Measurements from ENCODE around the gene PLPPR4.
"Not testable (repeated sequence)": the region's sequence is repeated elsewhere in the genome, so short reads cannot be mapped to it uniquely, and the experiment has no call there.

PLPPR4 gene

DNA sequence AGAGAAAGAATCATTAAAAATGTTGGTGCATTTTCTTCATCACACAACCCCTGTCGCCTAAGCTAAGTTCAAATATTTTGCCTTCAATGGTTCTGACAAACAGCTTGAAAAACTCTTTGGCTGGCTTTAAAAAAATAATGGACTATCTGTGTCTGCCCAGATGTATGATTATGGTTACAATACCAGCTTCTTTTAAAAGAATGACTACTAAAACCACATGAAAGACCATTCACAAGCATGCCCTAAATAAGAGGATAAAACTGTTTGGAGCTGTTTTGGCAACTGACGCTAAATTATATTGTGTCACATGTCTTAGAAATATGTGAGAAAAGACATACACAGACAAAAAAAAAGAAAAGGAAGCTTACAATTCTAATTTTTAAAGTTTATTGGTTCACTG lies 23.7 kb upstream of the PLPPR4 start:
- TF ChIP-seq CTCF (conservative IDR thresholded peaks at IDR 0.05; ENCODE audit: low read length), result no peak
- H3K4me3 ChIP-seq (ENCODE audit: low read length), result no peak overlapping the region
- no peak for DNase-seq (ENCODE audit: low read depth)

DNA sequence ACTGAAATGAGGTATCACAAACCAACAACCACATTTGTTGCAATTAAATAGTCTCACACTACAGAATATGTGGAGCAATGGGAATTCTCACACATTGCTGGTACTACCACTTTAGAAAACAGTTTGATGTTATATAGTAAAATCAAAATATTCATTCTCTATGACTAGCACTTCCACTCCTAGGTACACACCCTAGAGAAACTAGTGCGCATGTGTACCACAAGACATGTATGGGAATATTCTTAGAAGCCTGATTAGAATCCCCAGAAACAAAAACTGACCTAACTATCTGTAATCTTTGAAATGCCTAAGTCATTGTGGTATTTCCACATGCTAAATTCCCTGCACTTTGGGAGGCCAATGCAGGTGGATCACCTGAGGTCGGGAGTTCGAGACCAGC lies 18.1 kb upstream of the PLPPR4 start:
- no peak for TF ChIP-seq CTCF (conservative IDR thresholded peaks at IDR 0.05; ENCODE audit: low read length)
- no peak overlapping the region for H3K4me3 ChIP-seq (ENCODE audit: low read length)
- DNase-seq (ENCODE audit: low read depth), result no peak

DNA sequence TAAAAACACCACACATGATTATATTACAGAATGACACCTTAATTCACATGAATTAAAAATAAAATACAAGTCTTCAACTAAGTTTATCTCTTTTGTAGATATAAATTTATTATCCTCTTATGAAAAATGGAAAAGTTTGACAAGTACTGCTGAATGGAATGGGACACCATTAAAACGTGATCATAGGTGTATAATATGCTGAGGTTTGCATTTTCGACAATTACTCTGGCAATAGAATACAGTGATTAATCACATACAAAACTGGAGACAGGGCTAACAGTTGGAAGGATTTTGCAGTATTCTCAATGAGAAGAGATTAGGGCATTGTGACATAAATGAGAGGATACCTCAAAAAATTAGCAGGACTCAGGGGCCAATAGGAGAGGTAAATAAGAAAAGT lies 17.1 kb upstream of the PLPPR4 start:
- no peak for TF ChIP-seq CTCF (conservative IDR thresholded peaks at IDR 0.05; ENCODE audit: low read length)
- DNase-seq (ENCODE audit: low read depth), result no peak
- no peak overlapping the region for H3K4me3 ChIP-seq (ENCODE audit: low read length)

- no peak for TF ChIP-seq CTCF (conservative IDR thresholded peaks at IDR 0.05; ENCODE audit: low read length)
- no peak for DNase-seq (ENCODE audit: low read depth)
- no peak overlapping the region for H3K4me3 ChIP-seq (ENCODE audit: low read length)
These were observed 13.6 kb upstream of the PLPPR4 start for GRCh38 chr1:99250728-99251127.

GRCh38 chr1:99251308-99251707 lies 13.0 kb upstream of the PLPPR4 start:
- H3K4me3 ChIP-seq (ENCODE audit: low read length), result no peak overlapping the region
- no peak for DNase-seq (ENCODE audit: low read depth)
- no peak for TF ChIP-seq CTCF (conservative IDR thresholded peaks at IDR 0.05; ENCODE audit: low read length)

DNA sequence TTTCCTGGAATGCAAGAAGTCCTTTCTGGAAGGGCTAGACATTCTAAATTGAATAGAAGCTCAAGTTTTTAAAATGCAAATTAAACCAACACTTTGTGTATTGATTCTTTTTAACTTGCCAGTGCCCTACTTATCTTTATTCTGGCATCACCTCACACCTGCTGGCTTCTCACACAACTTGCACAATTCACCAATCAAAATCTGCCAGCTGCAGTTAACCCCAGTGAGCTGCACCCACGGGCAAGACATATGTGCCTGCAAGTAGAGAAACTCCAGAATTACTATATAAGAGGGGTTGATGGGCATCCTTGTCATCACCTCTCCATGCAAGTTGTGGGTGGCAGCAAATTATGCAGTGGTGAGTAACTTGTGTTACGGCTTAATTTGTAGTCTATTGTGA lies 11.7 kb upstream of the PLPPR4 start:
- TF ChIP-seq CTCF (conservative IDR thresholded peaks at IDR 0.05; ENCODE audit: low read length), result no peak
- no peak overlapping the region for H3K4me3 ChIP-seq (ENCODE audit: low read length)
- DNase-seq (ENCODE audit: low read depth), result no peak

- DNase-seq (ENCODE audit: low read depth); H3K4me3 ChIP-seq (ENCODE audit: low read length): not testable (repeated sequence)
These were observed 3.9 kb upstream of the PLPPR4 start for GRCh38 chr1:99260402-99260801.

- peak overlapping the region; percentile 68 for H3K4me3 ChIP-seq (ENCODE audit: low read length)
- DNase-seq (ENCODE audit: low read depth), result no peak
- TF ChIP-seq CTCF (conservative IDR thresholded peaks at IDR 0.05; ENCODE audit: low read length), result no peak
These were observed 832 bp downstream of the PLPPR4 start for GRCh38 chr1:99265124-99265523.

Measured in AG10803 (cell line).